ENCODE data around the gene SLC22A25.
"Not testable (repeated sequence)": the region's sequence is repeated elsewhere in the genome, so short reads cannot be mapped to it uniquely, and the experiment has no call there.

SLC22A25 gene

DNA sequence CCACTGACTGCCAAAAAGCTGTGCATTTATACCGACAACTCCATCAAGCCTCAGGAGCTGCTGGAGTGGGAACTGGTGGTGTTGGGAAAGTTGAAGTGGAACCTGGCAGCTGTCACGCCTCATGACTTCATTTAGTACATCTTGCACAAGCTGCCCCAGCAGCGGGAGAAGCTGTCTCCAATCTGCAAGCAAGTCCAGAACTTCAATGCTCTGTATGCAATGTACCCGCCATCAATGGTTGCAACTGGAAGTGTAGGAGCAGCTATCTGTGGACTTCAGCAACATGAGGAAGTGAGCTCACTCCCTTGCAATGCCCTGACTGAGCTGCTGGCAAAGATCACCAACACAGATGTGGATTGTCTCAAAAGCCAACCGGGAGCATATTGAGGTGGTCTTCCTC, at the start of gene SLC22A25:
Gene SLC22A25, minus strand, starts transcription at position 67 of the 400 bp plus-strand sequence. CDS start 13,947 bp downstream, outside the sequence.
- in situ Hi-C loops (cut with MboI; ENCODE audit: low sequenced_read_pairs): no loop called here

DNA sequence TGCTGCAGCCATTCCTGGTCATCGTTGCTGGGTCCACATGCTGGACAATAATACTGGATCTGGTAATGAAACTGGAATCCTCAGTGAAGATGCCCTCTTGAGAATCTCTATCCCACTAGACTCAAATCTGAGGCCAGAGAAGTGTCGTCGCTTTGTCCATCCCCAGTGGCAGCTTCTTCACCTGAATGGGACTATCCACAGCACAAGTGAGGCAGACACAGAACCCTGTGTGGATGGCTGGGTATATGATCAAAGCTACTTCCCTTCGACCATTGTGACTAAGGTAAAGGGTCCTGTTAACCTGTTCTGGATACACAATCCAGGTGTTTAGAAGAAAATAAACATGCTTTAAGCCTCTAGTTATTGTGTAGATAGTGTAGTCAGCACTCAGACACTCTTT, 46.9 kb upstream of the SLC22A25 start:
- in situ Hi-C loops (cut with MboI; ENCODE audit: low sequenced_read_pairs): no loop called here

DNA sequence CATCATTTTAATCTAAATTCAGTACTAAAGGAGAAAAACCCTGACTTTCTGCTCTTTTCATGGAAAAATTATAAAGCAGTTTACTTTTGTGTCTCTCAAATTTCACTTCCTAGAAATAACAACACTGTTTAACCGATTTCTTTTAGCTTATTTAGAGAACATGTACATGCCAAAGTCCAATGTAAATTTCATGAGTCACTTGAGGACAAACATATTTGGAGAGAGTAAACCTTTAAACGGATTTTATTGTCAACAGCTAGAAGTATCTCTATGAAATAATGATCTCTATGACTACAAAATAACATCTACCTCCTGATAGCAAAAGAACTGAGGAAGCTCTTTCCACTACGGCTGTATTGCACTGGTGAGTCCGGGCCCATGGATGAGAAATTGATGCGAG, 46.3 kb upstream of the SLC22A25 start:
- in situ Hi-C loops (cut with MboI; ENCODE audit: low sequenced_read_pairs): no loop called here

DNA sequence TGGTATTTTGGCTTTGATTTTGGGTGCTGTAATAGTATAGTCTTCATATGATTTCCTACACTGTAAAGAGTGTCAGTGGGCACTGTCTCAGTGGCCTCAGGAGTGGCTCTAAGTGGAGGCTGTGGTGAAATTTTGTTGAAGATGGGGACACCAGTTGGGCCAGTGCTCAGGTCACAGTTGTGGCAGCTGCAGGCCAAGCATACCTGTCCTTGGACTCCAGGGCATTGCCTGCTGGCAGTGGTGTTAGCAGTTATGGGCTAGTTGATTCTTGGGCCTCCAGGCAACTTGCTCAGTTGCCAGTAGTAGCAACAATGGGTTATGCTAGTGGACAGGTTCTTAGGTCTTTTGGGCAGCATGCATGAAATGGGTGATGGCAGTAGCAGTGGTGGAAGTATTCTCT, 39.2 kb upstream of the SLC22A25 start:
- in situ Hi-C loops (cut with MboI; ENCODE audit: low sequenced_read_pairs): no loop called here

DNA sequence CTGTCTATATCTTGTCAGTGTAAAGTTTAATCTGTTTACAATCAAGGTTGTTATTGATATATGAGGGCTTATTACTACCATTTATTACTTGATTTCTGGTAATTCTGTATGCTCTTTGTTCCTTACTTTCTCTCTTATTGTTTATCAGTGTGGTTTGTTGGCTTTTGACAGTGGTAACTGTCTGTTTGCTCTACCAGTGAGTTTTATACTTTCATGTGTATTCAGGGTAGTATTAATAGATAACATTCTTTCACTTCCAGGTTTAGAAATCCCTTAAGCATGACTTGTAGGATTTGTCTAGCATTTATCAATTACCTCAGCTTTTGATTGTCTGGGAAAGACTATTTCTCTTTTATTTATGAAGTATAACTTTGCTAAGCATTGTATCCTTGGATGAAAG, 37.5 kb upstream of the SLC22A25 start:
- in situ Hi-C loops (cut with MboI; ENCODE audit: low sequenced_read_pairs): no loop called here

DNA sequence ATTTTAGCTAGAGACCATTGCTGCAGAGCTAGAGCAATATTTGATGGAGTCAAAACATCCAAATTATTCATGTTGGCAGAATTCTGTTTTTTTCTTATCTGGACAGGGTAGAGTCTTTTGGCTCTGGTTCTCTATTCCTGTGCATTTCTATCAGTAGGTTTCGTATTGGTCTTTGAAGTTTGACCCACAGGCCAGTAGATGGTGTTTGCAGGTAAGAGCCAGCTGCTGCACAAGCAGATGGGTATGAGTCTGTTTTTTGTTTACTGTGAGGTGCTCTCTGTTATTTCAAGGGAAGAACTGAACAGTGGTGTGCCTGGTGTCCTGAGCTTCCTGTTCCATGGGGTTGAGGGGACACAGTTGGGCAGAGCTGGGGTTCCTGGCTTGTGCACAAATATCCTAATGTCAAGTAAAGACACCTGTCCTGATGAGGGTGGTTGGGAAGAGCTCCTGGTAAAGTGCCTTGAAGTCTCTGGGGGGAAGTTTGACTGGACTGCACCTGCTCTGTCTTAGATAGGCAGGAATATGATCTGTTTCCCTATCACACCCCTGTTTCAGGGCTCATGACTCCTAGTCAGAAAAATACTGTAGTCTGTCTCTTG, 34.0 kb upstream of the SLC22A25 start:
- in situ Hi-C loops (cut with MboI; ENCODE audit: low sequenced_read_pairs): no loop called here

DNA sequence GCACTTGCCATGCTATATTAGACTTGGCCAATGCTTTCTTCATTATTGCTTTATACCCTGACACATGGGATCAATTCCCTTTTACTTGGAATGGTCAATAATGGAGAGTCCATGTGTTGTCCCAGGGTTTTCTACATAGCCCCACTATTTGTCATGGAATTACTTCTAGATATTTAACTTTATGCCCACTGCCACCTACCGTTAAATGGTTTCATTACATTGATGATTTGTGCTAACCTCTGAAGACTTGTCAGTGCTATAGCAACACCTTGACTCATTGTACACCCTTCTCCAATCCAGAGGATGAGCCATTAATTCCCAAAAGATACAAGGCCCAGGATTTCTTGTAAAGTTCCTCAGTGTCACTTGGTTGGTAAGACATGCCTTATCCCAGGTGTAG, 31.4 kb upstream of the SLC22A25 start:
- in situ Hi-C loops (cut with MboI; ENCODE audit: low sequenced_read_pairs): no loop called here

DNA sequence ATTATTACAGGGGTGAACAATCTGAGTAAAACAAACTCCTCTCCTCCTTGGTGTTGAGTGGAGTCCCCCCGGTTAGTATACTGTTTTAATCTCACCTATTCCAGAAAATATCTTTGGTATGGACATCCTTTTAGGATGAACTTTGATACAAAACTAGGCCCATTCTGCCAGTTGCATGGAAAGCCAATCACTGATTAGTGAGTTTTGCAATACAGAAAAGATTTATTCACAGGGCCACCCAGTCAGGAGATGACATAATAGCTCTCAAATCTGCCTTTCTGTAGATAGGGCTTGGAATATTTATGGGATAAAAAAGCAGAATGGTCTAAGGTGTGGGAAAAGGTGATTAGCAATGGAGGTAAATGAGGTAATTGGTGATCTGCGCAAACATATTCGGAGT, 30.3 kb upstream of the SLC22A25 start:
- in situ Hi-C loops (cut with MboI; ENCODE audit: low sequenced_read_pairs): no loop called here

DNA sequence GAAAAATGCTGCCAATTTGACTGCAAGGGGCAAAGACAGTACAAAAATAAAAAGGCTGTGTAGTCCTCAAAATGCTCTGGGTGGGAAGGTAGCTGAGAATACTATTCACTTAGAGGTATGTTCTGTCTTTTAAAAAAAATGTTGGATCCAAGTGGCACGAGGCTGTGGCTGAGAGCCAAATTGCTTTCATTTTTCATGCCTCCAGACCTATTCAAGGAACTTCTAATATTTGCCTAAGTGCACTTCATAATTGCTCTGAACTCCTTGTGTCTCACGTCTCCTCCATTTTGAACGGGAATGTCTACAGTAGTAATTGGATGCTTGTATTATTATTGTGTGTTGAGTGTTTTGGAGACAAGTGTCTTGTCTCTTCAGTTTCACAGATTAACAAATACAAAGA, 19.1 kb upstream of the SLC22A25 start:
- in situ Hi-C loops (cut with MboI; ENCODE audit: low sequenced_read_pairs): no loop called here

DNA sequence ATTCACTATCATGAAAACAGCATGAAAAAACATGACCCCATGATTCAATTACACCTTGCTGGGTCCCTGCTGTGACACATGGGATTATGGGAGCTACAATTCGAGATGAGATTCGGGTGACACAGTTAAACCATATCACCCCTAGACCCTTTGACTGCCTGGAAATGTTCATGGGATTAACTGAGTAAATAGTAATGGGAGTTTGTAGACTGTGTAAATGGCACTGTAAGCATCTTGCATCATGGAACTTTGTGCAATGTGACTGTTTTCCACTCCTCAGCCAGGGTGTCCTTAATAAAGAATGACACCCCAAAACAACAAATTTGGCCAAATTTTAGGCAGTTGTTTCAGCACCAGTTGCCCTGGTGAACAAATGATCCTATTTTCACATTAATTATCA, 7.9 kb upstream of the SLC22A25 start:
- in situ Hi-C loops (cut with MboI; ENCODE audit: low sequenced_read_pairs): no loop called here

DNA sequence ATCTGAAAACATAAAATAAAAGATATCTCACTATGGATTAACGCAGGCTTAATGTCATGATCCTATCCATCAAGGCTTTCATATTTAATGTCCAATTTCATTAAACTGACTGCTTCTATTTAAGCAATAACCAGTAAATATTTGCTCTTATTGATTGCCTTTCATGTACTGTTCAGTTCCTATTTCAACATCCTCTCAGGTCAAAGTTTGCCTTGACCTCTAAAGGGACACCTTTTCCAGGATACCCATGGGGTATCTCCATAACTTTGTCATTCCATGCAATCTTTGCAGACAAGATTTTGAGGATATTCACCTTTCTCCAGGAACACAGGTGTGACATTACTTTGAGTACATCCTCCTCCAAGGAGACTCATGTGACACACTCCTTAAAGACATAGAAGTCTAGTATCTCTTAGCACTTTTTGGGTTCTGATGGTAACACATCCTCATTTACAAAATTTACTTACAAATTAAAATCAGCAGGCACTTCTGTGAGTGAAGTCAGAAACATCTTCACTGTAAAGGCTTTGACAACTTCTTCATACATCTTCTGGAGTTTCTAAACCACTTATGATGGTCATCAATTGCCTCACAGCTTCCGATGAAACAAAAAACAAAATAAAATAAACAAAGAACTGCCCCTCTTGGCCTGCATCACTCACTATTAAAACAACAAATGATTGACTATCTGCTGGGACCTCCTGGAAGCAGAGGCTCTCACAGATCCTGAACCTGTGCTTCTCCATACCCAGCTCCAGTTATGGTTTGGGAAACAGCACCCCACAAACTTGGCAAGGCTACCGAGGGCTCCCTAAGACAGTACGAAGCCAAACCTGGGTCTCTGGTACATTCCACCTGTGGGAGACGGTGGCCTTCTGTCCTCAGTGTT, 7.0 kb upstream of the SLC22A25 start:
- in situ Hi-C loops (cut with MboI; ENCODE audit: low sequenced_read_pairs): no loop called here

DNA sequence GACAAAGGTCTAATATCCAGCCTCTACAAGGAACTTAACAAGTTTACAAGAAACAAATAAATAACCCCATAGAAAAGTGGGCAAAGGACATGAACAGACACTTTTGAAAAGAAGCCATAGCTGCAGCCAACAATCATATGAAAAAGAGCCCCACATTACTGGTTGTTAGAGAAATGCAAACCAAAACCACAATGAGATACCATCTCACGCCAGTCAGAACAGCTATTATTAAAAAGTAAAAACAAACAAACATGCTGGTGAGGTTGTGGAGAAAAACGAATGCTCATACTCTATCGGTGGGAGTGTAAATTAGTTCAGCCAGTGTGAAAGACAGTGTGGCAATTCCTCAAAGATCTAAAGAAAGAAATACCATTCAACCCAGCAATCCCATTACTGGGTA, 5.6 kb upstream of the SLC22A25 start:
- in situ Hi-C loops (cut with MboI; ENCODE audit: low sequenced_read_pairs): no loop called here

DNA sequence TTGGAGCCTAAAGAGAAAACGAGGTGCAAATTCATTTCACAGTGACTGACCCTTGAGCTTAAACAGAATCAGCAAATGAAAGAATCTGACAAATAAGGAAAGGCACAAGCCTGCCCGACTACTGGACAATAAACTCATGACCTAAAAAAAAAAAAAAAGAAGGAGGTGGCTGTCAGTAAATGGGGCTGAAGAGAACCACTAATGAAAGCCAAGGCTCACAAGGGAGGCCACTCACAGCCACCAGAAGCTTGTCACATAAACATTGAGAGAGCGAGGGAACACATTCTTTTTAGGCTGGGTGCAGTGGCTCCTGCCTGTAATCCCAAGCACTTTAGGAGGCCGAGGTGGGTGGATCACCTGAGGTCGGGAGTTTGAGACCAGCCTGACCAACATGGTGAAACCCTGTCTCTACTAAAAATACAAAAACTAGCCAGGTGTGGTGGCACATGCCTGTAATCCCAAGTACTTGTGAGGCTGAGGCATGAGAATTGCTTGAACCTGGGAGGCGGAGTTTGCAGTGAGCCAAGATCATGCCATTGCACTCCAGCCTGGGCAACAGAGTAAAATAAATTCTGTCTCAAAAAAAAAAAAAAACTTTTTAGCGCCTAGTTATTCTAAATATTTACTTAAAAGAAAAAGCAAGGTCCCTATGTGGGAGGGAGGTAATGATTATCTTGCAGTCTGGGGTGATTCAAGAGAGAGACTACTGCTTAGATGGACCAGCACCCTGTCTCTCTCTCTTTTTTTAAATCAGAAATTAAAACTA, 4.0 kb upstream of the SLC22A25 start:
- in situ Hi-C loops (cut with MboI; ENCODE audit: low sequenced_read_pairs): not testable (repeated sequence)

DNA sequence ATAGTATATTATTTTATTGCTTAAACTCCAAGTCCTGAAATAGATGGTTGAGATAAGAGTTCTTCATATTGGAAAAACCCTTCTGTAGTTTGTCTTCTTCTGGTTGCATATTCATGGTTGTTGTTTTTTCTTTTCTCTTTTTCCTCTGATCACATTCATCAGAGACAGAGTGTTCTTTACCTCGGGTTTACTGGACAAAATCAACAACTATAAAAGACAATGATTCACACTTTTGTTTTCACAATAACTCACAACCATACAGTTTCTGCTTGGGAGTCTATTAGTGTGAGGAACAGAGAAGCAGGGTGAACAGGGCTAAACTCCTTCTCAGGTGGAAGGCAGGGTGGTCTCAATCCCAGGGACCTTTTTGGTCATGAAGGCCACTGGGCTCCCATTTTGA, 2.6 kb upstream of the SLC22A25 start:
- in situ Hi-C loops (cut with MboI; ENCODE audit: low sequenced_read_pairs): no loop called here

DNA sequence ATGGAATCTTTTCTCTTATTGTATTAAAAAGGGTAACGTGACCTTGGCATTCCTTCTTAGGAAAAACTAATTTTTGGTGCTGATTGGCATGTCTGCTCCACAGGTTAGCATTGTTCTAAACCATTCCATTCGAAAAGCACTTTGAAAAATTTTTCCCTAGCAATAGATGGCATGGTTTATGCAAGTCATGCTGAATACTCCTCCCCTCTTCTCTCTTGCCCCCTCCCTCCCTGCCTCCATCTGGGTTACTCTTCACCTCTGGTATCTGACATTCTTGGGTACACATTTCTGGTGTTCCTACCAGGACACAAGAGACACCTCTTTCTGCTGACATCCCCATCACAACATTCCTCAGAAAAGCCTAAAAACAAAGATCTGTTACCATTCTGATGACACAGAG, 1.5 kb upstream of the SLC22A25 start:
- in situ Hi-C loops (cut with MboI; ENCODE audit: low sequenced_read_pairs): no loop called here

DNA sequence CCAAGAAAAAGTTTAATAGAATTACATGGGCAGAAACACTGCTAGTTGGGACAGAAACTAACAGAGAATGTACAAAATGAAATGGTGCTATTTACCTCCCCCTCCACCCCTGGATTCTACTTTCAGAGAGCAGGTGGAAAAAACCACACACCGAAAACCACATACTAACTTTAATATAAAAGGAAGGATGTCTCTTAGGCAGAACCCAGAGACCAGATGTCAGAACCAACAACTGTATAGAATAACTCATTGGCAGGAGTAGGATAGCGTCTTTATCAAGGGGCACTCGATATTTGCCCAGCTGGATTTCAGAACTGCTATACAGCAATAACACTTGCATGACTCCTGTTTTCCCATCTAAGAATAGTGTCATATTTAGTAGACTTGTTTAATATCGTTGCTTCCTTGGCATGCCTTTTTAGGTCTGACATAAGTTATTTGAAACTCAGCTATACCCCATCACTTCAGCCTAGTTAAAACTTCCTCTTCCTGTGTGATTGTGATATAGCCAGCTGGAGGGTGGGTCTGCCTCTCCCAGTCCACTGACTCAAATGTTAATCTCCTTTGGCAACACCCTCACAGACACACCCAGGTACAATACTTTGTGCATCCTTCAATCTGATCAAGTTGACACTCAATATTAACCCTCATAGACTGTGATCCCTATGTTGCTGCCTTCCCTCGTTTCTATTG, 1.2 kb downstream of the SLC22A25 start:
- in situ Hi-C loops (cut with MboI; ENCODE audit: low sequenced_read_pairs): no loop called here

DNA sequence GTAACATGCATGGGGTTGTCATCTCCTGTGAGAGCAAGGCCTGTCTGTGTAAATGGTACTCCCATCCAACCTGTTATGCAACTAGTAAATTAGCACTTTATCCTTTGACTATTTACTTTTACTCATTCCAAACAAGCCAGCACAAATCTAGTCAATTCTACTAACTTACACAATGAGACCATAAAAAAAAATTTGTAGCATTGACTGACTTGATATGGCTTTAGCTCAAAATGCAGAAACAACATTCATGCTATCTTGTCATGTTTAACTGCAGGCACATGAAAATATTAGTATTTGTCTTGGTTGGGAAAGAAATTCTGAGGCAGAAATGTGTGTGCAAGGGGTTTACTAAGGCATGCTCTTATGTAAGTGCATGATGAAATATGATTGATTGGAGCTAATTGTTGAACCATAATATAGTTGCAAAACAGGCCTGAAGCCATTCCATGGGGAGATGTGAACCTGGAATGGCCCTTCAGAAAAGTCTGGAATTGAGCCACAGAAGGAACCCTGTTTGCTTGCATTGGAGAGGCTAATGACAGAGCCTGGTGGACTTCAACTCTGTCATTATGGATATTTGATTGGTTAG, 2.5 kb downstream of the SLC22A25 start:
- in situ Hi-C loops (cut with MboI; ENCODE audit: low sequenced_read_pairs): no loop called here

DNA sequence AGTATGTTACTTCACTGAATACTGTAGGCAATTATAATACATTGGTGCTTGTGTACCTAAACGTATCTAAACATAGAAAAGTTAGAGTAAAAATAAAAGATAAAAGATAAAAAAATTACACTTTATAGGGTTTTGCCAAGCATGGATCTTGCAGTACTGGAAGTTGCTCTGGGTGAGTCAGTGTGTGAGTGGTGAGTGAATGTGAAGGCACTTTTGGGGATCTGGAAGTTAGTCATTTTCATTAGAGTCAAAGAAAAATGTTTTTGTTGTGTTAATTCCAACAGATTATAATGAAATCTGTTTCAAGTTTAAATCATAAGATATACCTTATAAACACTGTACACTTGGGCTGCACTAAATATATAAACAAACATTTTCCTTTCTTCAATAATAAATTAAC, 3.3 kb downstream of the SLC22A25 start:
- in situ Hi-C loops (cut with MboI; ENCODE audit: low sequenced_read_pairs): no loop called here

DNA sequence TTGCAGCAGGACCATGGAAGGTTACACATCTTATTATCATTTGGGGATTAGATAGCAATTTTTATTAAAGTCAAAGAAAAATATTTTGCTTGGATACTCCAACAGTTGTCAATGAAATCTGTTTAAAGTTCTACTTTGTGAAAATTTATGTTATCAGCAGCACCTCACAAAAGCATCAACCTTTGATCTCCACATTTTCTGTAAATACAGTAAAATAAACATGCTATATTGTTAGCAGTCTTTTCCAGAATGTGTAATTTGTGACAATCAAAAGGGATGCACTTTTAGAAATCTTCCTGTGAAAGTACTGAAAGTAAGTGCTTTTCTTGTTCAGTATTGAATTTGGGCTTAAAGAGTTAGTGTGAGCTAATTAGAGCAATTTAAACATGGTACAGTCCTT, 4.1 kb downstream of the SLC22A25 start:
- in situ Hi-C loops (cut with MboI; ENCODE audit: low sequenced_read_pairs): no loop called here

DNA sequence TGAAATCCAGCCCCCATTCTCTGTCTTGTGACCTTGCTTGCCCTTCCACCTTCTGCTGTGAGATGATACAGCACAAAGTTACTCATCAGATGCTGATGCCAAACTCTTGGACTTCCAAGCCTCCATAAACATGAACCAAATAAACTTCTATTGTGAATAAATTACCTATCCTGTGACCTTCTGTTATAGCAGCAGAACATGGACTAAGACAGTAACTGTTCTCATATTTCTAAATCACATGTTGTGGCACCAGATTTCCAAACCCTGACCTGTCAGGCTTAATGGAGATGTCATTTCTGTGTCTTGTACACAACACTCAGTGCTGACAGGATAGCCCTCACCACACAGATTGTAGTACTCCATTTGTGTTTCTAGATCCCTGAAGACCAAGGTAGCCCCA, 6.0 kb downstream of the SLC22A25 start:
- in situ Hi-C loops (cut with MboI; ENCODE audit: low sequenced_read_pairs): no loop called here

Data from HL-60/S4 (cell line).